ENCODE measurements around the gene GLOD4.

Gene GLOD4

GRCh38 chr17:733743-734142 lies 48.3 kb downstream of the GLOD4 start:
- no peak for DNase-seq

DNA sequence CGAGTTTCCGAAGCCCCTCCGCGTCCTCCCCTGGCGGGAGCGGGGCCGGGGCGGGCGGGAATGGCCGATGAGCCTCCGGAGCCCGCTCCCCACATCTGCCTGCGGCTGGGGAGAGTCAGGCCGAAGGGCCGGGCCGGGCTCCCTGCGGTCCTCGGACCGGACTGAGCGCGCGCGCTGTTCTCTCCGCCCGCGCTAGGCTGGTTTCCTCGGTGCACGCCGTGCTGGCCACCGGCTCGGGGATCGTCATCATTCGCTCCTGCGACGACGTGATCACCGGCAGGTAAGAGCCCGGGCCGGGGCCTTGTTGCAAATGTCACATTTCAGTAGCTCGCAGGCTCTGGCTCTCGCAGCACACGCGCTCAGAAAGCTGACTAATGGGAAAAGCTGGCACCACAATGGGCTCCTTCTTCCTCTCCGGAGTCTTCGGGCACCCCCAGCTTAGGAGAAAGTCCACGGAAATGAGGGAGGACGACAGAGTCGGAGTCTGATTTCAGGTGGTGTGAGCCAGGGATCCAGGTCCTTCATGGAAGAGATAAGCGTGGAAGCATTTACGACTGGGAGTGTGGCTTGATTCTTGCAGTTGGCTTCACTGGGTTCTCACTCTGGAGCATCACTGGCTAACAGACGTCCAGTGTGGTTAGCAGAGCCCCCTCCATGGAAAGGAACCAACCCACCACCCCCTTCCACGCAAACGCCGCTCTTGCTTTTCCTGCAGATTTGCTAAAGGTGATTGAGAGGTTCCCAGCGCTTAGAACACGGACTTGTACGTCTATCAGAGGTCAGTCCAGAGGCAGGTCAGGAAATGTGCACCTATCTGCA lies 49.0 kb downstream of the GLOD4 start:
- DNase-seq: peak; percentile 52

DNA sequence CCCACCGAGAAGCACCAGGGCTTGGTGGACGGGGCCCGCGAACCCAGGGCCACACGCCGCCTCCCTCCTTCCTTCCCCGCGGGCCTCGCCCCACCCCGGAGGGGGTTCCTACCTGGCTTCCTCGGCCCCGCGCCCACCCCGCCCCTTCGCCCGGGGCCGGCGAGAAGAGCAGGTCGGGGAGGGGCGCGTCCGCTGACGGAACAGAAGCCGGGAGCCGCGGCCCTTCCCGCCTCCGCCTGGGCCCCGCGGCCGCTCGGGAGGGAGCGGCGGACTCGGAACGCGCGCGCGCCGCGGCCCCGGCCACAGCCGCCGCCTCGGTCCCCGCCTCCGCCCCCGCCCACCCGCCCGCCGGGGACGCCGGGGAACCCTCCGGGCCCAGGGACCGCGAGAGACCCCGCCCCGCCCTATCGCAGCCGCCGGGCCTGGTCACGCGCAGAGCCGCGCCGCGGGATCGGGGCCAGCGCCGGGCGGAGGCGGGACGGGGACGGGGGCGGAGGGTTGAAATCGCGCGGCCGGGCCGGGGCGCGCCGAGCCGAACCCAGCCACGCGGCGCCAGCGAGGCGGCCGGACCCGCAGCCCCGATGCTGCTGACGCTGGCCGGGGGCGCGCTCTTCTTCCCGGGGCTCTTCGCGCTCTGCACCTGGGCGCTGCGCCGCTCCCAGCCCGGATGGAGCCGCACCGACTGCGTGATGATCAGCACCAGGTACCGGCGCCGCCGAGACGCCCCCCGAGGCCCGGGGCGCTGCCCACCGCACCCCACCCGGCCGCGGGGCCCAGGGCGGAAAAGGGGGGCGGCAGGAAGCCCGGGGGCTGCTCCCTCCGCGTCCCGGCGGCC lies 49.8 kb downstream of the GLOD4 start, which contains the start of gene TLCD3A:
TLCD3A (plus strand) TSS at position 530 of the 835 bp plus-strand sequence; CDS start at position 582, 52 bp downstream.
- peak; percentile 60 for DNase-seq

GRCh38 chr17:731644-732066 lies 50.4 kb downstream of the GLOD4 start:
- DNase-seq: no peak

DNA sequence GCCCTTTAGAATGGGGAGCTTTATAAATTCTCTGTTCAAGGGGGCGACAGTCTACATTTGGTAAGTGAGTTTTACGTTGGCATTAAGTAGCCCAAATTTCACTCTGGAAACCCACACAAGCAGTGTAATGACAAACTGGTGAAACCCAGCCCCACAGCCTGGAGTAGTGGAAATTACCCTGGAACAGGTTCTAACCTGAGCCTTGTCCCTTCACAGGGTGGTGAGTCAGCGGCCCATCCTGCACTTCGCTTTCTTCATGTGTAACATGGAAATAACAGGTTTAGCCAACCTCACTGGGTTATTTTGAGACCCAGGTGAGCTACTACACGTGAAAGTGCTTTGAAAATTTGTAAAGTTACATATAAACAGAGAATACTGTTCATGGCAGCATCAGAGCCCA lies 53.2 kb downstream of the GLOD4 start:
- no peak for DNase-seq

DNA sequence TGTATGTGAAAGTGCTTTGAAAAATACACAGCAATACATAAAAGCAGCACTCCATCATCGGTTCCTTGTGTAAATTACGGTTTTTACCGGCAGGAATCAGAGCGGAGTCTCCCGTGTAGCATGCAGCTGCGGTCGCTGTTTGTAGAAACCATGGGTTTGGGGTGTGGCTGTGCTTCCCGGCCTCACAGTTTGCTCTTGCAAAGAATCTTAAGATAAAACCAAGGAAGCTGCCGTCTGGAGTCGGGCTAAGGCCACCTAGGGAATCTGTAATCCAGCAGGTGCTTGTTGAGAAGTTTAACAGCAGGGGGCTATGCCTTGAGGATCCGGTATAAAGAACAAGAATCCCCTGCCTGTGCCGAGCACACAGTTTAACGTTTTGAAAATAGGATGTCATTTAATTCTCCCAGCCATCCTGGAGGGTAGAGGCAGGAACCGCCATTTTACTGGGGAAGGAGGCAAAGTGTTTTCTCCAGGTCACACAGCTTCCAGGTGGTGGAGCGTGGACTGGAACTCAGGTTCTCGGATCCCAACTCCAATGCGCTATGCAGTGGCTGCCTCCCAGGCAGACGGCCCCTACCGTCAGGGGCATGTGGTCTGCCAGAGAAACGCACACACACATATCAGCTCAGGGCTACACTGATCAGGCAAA lies 55.7 kb downstream of the GLOD4 start:
- DNase-seq: no peak

GRCh38 chr17:725746-726145 lies 56.3 kb downstream of the GLOD4 start:
- no peak for DNase-seq

DNA sequence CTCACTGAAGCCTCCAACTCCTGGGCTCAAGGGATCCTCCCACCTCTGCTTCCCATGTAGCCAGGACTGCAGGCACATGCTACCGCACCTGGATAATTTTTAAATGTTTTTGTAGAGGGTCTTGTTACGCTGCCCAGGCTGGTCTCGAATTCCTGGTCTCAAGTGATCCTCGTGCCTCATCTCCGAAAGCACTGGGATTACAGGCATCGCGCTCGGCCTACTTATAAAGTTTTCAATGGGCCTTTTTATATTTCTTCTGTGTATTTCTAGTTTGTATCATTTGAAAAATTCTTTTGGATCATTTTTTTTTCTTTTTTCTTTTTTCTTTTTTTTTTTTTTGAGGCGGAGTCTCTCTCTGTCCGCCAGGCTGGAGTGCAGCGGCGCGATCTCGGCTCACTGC lies 57.0 kb downstream of the GLOD4 start:
- no peak for DNase-seq

- DNase-seq: no peak
Measured at GRCh38 chr17:721540-721937, 60.5 kb downstream of the GLOD4 start.

DNA sequence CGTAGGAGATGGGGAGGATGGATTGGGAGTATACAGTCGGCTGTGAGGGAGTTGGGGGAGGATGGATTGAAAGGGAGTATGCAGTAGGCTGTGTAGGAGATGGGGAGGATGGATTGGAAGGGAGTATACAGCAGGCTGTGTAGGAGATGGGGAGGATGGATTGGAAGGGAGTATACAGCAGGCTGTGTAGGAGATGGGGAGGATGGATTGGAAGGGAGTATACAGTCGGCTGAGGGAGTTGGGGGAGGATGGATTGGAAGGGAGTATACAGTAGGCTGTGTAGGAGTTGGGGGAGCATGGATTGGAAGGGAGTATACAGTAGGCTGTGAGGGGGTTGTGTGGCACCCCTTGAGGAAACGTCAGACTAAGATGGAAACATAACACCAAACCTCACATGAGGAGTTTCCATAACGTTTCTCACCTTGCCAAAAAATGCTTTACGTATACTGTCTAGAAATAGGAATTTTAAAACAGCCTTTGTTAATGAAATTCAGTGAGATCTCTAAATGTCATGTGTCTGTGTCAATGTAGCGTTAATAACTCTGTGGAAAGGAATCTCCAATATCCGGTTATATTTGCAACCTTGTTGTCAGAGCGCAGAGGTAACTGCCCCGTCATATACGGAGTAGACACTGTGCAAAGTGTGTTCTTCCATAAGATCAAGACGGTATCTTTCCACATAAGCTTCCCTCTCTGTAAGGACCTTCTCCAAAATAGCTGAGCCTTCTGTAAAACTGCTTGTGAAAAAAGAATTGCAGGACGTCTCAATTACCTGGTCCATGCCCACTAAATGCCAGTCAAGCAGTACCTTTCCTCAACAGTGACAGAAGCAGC lies 61.2 kb downstream of the GLOD4 start:
- no peak for DNase-seq

DNA sequence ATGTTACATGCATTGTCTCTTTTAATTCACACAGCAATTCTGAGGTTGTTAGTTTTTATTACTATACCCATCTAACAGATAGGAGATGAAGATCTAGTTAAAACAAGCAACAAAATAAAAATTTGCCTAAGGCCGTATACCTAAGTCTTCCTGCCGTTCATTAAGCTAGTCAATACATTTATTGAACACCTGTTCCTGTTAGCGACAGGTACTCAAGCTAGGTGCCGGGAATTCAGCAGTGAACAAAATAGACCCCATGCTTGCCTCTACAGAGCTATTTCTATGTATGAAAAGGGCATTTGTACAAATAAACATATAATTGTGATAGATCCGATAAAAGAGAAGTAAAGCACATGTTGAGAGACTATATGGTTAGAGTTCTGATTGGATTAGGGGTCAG lies 64.0 kb downstream of the GLOD4 start:
- DNase-seq: no peak

All from activated CD8-positive, alpha-beta memory T cell treated with anti-CD3 and anti-CD28 coated beads, Interleukin-2, amount 50 U/mL, for 4 hours (primary cell).